Neuronal stem cell (in vitro differentiated cells): ENCODE measurements around the gene SLC25A41.

Experiments
- DNase-seq: peaks from one replicate; pipeline ENCODE4 v3.0.0-alpha.2; 2013; ENCODE audit warnings: low spot score
- H2AFZ ChIP-seq: one replicate; pipeline ENCODE4 v1.6.1; 2013; ENCODE audit warnings: mild to moderate bottlenecking, low read length, inconsistent platforms
- H2AK5ac ChIP-seq: 2 replicates; pipeline ENCODE4 v1.6.1; 2013; ENCODE audit warnings: low read depth, mild to moderate bottlenecking, inconsistent platforms, low read length, moderate library complexity, mixed read lengths
- H2BK120ac ChIP-seq: 2 replicates; pipeline ENCODE4 v1.6.1; 2013; ENCODE audit warnings: low read depth, mild to moderate bottlenecking, inconsistent platforms, low read length, moderate library complexity, mixed read lengths
- H2BK12ac ChIP-seq: one replicate; pipeline ENCODE4 v1.6.1; 2013; ENCODE audit warnings: low read length, inconsistent platforms
- H2BK15ac ChIP-seq: 2 replicates; pipeline ENCODE4 v1.6.1; 2013; ENCODE audit warnings: mild to moderate bottlenecking, low read length, inconsistent platforms, mixed read lengths
- H2BK5ac ChIP-seq: one replicate; pipeline ENCODE4 v1.6.1; 2013; ENCODE audit warnings: inconsistent platforms, mild to moderate bottlenecking, low read length, moderate library complexity
- H3K14ac ChIP-seq: one replicate; pipeline ENCODE4 v1.6.1; 2013; ENCODE audit warnings: low read length, inconsistent platforms
- H3K18ac ChIP-seq: 2 replicates; pipeline ENCODE4 v1.6.1; 2013; ENCODE audit warnings: low read length, inconsistent platforms
- H3K23ac ChIP-seq: 2 replicates; pipeline ENCODE4 v1.6.1; 2013; ENCODE audit warnings: low read depth, mild to moderate bottlenecking, mixed read lengths, low read length, inconsistent platforms; ENCODE audit not compliant: poor library complexity
- H3K27ac ChIP-seq: replicated peaks from 3 replicates; pipeline ENCODE4 v1.5.1; 2013; ENCODE audit warnings: low read length, inconsistent platforms
- H3K27me3 ChIP-seq, 3 experiments: 2 replicates each; pipeline ENCODE4 v1.6.1; 2013; ENCODE audit warnings: low read length in 3 of 3, mild to moderate bottlenecking in 2 of 3, inconsistent platforms in 1 of 3, low read depth in 1 of 3, mixed read lengths in 1 of 3, moderate library complexity in 1 of 3; ENCODE audit not compliant: control insufficient read depth in 3 of 3, insufficient read depth in 3 of 3
- H3K36me3 ChIP-seq, 2 donors: replicated peaks in 1 of 2; 2 replicates each; pipeline ENCODE4 v1.6.1; 2013; ENCODE audit warnings: low read length in 2 of 2; ENCODE audit not compliant: control insufficient read depth in 2 of 2, insufficient read depth in 2 of 2
- H3K4ac ChIP-seq: 2 replicates; pipeline ENCODE4 v1.6.1; 2013; ENCODE audit warnings: inconsistent platforms, mild to moderate bottlenecking, low read length, moderate library complexity
- H3K4me1 ChIP-seq, 2 donors: 1 replicate in 1 of 2; 2 replicates in 1 of 2; pipeline ENCODE4 v1.6.1; 2013; ENCODE audit warnings: low read length in 2 of 2, low read depth in 1 of 2; ENCODE audit not compliant: control insufficient read depth in 2 of 2, insufficient read depth in 1 of 2
- H3K4me2 ChIP-seq: one replicate; pipeline ENCODE4 v1.6.1; 2013; ENCODE audit warnings: mild to moderate bottlenecking, low read length, inconsistent platforms; ENCODE audit not compliant: insufficient read depth, poor library complexity, severe bottlenecking
- H3K4me3 ChIP-seq, 2 donors: 2 replicates each; pipeline ENCODE4 v1.5.1; 2013; ENCODE audit warnings: low read length in 2 of 2, mild to moderate bottlenecking in 2 of 2, inconsistent platforms in 1 of 2, moderate library complexity in 1 of 2
- H3K79me1 ChIP-seq: one replicate; pipeline ENCODE4 v1.6.1; 2013; ENCODE audit warnings: low read depth, mild to moderate bottlenecking, inconsistent platforms, low read length, moderate library complexity
- H3K9ac ChIP-seq: one replicate; pipeline ENCODE4 v1.6.1; 2013; ENCODE audit warnings: mild to moderate bottlenecking, low read depth, low read length, inconsistent platforms; ENCODE audit not compliant: poor library complexity
- H3K9me3 ChIP-seq, 2 donors: replicated peaks in 1 of 2; 2 replicates each; pipeline versions ENCODE3 to v1.6.1; 2013; ENCODE audit warnings: low read length in 2 of 2, mild to moderate bottlenecking in 2 of 2, inconsistent platforms in 1 of 2, low read depth in 1 of 2, mixed read lengths in 1 of 2, moderate library complexity in 1 of 2; ENCODE audit not compliant: control insufficient read depth in 2 of 2, insufficient read depth in 1 of 2
- H4K8ac ChIP-seq: one replicate; pipeline ENCODE4 v1.6.1; 2013; ENCODE audit warnings: low read depth, mild to moderate bottlenecking, inconsistent platforms, low read length, moderate library complexity
- H4K91ac ChIP-seq: one replicate; pipeline ENCODE4 v1.6.1; 2013; ENCODE audit warnings: low read length, low read depth, mild to moderate bottlenecking, inconsistent platforms; ENCODE audit not compliant: poor library complexity
- WGBS, 2 donors: extraction: QIAGEN DNeasy Blood & Tissue Kit; methylation state at CpG; one replicate each; pipeline ENCODE4 v1.1.7; 2013; ENCODE audit warnings: missing lambda C conversion rate in 2 of 2, mixed read lengths in 1 of 2; ENCODE audit not compliant: insufficient read length in 2 of 2, insufficient replicate concordance in 1 of 2; ENCODE audit errors: extremely low coverage in 2 of 2; 5-methylcytosine and 5-hydroxymethylcytosine counted together

SLC25A41 gene

GRCh38 chr19:6446452-6446851 lies 12.9 kb upstream of the SLC25A41 start:
- DNase-seq = no peak
- H3K4me3 ChIP-seq = no peak overlapping the region

GRCh38 chr19:6443986-6444385 lies 10.4 kb upstream of the SLC25A41 start:
- Histone ChIP-seq H4K91ac (no peak overlapping the region), H2AK5ac (no peak overlapping the region), H3K27ac (no peak overlapping the region), H3K23ac (no peak overlapping the region), H3K79me1 (no peaks in the 10 kb centered on the region), H3K9ac (no peak overlapping the region), H2BK12ac (no peak overlapping the region), H3K9me3 (no peaks in the 10 kb centered on the region), H2BK5ac (no peak overlapping the region), H3K4me3 (no peak overlapping the region), H2BK15ac (no peak overlapping the region), H3K4ac (no peak overlapping the region), H3K27me3 (no peaks in the 10 kb centered on the region), H3K14ac (no peak overlapping the region), H3K4me1 (no peaks in the 10 kb centered on the region), H4K8ac (no peak overlapping the region), H3K36me3 (peaks cover 2 to 8% of the 10 kb centered on the region in 2 donors), H2BK120ac (no peak overlapping the region), H3K18ac (no peak overlapping the region), H2AFZ (no peak overlapping the region), H3K4me2 (no peak overlapping the region)
- no peak for DNase-seq
- WGBS, 2 donors = no CpG with 5 or more reads among the region's 13 CpGs

More at GRCh38 chr19:6446452-6446851, 12.9 kb upstream of the SLC25A41 start:
- Histone ChIP-seq H4K8ac (no peak overlapping the region), H3K4me1 (no peaks in the 10 kb centered on the region), H2BK5ac (no peak overlapping the region), H3K18ac (no peak overlapping the region), H3K79me1 (no peaks in the 10 kb centered on the region), H3K9ac (no peak overlapping the region), H2AK5ac (no peak overlapping the region), H3K4ac (no peak overlapping the region), H2BK12ac (no peak overlapping the region), H3K27ac (no peak overlapping the region), H3K23ac (no peak overlapping the region), H3K27me3 (no peaks in the 10 kb centered on the region), H3K14ac (no peak overlapping the region), H4K91ac (no peak overlapping the region), H3K4me2 (no peak overlapping the region), H2AFZ (no peak overlapping the region), H3K36me3 (peaks cover under 1 to 14% of the 10 kb centered on the region in 2 donors), H2BK120ac (no peak overlapping the region), H2BK15ac (no peak overlapping the region), H3K9me3 (no peaks in the 10 kb centered on the region)
- no CpG with 5 or more reads among the region's 3 CpGs for WGBS, 2 donors

GRCh38 chr19:6442087-6442688 lies 8.6 kb upstream of the SLC25A41 start:
- Histone ChIP-seq H3K23ac (no peak overlapping the region), H3K9me3 (no peaks in the 10 kb centered on the region), H3K27me3 (no peaks in the 10 kb centered on the region), H3K4me1 (no peaks in the 10 kb centered on the region), H2AK5ac (no peak overlapping the region), H2AFZ (no peak overlapping the region), H3K18ac (no peak overlapping the region), H3K4ac (no peak overlapping the region), H2BK120ac (no peak overlapping the region), H3K4me2 (no peak overlapping the region), H4K91ac (no peak overlapping the region), H4K8ac (no peak overlapping the region), H3K27ac (no peak overlapping the region), H3K79me1 (no peaks in the 10 kb centered on the region), H3K9ac (no peak overlapping the region), H2BK5ac (no peak overlapping the region), H3K36me3 (peaks cover 2 to 8% of the 10 kb centered on the region in 2 donors), H3K14ac (peak overlapping the region; percentile 21), H3K4me3 (no peak overlapping the region), H2BK15ac (no peak overlapping the region), H2BK12ac (no peak overlapping the region)
- WGBS, 2 donors = no CpG with 5 or more reads among the region's 13 CpGs
- DNase-seq = no peak

DNA sequence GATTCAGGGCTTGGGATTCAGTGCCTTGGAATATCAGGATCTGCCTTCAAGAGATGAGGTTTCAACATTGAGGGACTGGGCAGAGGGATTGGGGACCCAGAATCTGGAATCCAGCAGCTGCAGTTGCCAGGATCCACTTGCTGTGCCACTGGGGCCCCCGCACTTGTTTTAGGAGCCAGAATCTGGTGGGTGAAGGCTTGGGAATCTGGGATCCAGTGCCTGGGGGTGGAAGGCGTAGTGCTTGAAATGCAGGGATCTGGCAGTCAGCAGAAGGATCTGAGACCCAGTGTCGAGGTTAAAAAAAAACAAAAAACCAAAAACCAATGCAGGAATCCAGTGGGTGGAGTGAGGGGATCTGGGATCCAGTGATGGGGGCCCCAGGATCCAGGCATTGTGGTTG lies 7.3 kb upstream of the SLC25A41 start:
- no peak overlapping the region for H2AFZ ChIP-seq
- H3K27me3 ChIP-seq = no peaks in the 10 kb centered on the region
- H3K9ac ChIP-seq = no peak overlapping the region
- H3K4me2 ChIP-seq = no peak overlapping the region
- no peak overlapping the region for H3K23ac ChIP-seq
- H2BK5ac ChIP-seq = no peak overlapping the region
- no peak overlapping the region for H2BK15ac ChIP-seq
- no peak overlapping the region for H3K27ac ChIP-seq
- no peak overlapping the region for H2BK12ac ChIP-seq
- DNase-seq = no peak
- no peak overlapping the region for H3K4me3 ChIP-seq
- H3K36me3 ChIP-seq = peaks cover 0 to 2% of the 10 kb centered on the region in 2 donors
- no peak overlapping the region for H3K18ac ChIP-seq
- no peak overlapping the region for H2BK120ac ChIP-seq
- H3K9me3 ChIP-seq = no peaks in the 10 kb centered on the region
- no peak overlapping the region for H2AK5ac ChIP-seq
- H3K4ac ChIP-seq = no peak overlapping the region
- H3K4me1 ChIP-seq = no peaks in the 10 kb centered on the region
- no peak overlapping the region for H3K14ac ChIP-seq
- no peak overlapping the region for H4K8ac ChIP-seq
- WGBS, 2 donors = no CpG with 5 or more reads among the region's 3 CpGs
- no peaks in the 10 kb centered on the region for H3K79me1 ChIP-seq
- H4K91ac ChIP-seq = no peak overlapping the region
